OCI-LY7 (cell line): ENCODE results near the gene KRTAP4-16. TPM values are rescaled to one million over a fixed set of nuclear protein-coding genes. Genes with fewer than 3 reads are reported as not detected.
"Not testable (repeated sequence)": the region's sequence is repeated elsewhere in the genome, so short reads cannot be mapped to it uniquely, and the experiment has no call there.

Experiments used
- BruUV-seq: library from RNA; stranded (reverse); fragments of 400-500 nt; replicated peaks from 2 replicates; lab custom pipeline; 2021; lab: Mats Ljungman, UMichigan
- CTCF ChIA-PET: fragments of 300-600 bp; sonication (Branson Sonifier 250); formaldehyde crosslinking; loops from one replicate; lab custom pipeline; 2022; ENCODE audit warnings: antibody characterized with exemption; ENCODE audit not compliant: unreplicated experiment; lab: Charles Lee
- POLR2A ChIA-PET: fragments of 300-600 bp; sonication (Branson Sonifier 250); formaldehyde crosslinking; loops from one replicate; lab custom pipeline; 2022; ENCODE audit warnings: antibody characterized with exemption; lab: Charles Lee
- DNase-seq: peaks from one replicate; pipeline ENCODE4 v3.0.0-alpha.2; 2015; ENCODE audit warnings: low spot score
- H2AFZ ChIP-seq: fragments of 200-600 bp; sonication (generic), shearing (Covaris generic); 2 replicates; pipeline ENCODE4 v1.6.1; 2014; ENCODE audit warnings: mild to moderate bottlenecking, antibody characterized with exemption, low read length, moderate library complexity
- H3K27ac ChIP-seq: fragments of 200-600 bp; sonication (generic); 2 replicates; pipeline ENCODE4 v1.5.1; 2014; ENCODE audit warnings: mixed run types, low read depth, mild to moderate bottlenecking, moderate library complexity, low read length, inconsistent platforms; ENCODE audit not compliant: poor library complexity, severe bottlenecking
- H3K36me3 ChIP-seq: fragments of 200-600 bp; sonication (generic); 2 replicates; pipeline ENCODE4 v1.6.1; 2014; ENCODE audit warnings: mild to moderate bottlenecking, antibody characterized with exemption, low read length, moderate library complexity, mixed read lengths; ENCODE audit not compliant: insufficient read depth
- H3K4me1 ChIP-seq: fragments of 200-600 bp; sonication (generic); 2 replicates; pipeline ENCODE4 v1.5.1; 2014; ENCODE audit warnings: mild to moderate bottlenecking, low read length; ENCODE audit not compliant: insufficient read depth, poor library complexity, severe bottlenecking
- H3K4me2 ChIP-seq: fragments of 200-600 bp; sonication (generic); 2 replicates; pipeline ENCODE4 v1.6.1; 2014; ENCODE audit warnings: mild to moderate bottlenecking, low read length
- H3K4me3 ChIP-seq: fragments of 200-600 bp; sonication (generic); 2 replicates; pipeline ENCODE4 v1.5.1; 2014; ENCODE audit warnings: mild to moderate bottlenecking, low read depth, low read length; ENCODE audit not compliant: poor library complexity, severe bottlenecking
- H3K79me2 ChIP-seq: fragments of 200-600 bp; sonication (generic); 2 replicates; pipeline ENCODE4 v1.6.1; 2016; ENCODE audit warnings: low read depth, mild to moderate bottlenecking, low read length, moderate library complexity, mixed read lengths; ENCODE audit not compliant: insufficient read depth
- H3K9me2 ChIP-seq: fragments of 200-600 bp; sonication (generic); 2 replicates; pipeline ENCODE4 v1.6.1; 2016; ENCODE audit warnings: mild to moderate bottlenecking, low read length, mixed read lengths; ENCODE audit not compliant: insufficient read depth
- H3K9me3 ChIP-seq: fragments of 200-600 bp; sonication (generic); 2 replicates; pipeline ENCODE4 v1.6.1; 2014; ENCODE audit warnings: mild to moderate bottlenecking, mixed run types, low read length, mixed read lengths
- H4K20me1 ChIP-seq: fragments of 200-600 bp; sonication (generic); 2 replicates; pipeline ENCODE4 v1.6.1; 2014; ENCODE audit warnings: mild to moderate bottlenecking, antibody characterized with exemption, low read length, moderate library complexity, mixed read lengths; ENCODE audit not compliant: insufficient read depth
- intact Hi-C: fragments of 100-400 bp; cut with micrococcal nuclease; formaldehyde crosslinking; loops from one replicate; pipeline ENCODE4 v1.10.0; 2022; ENCODE audit not compliant: unreplicated experiment
- total RNA-seq, 2 experiments: library from RNA; depleted of rRNA in 1 of 2; stranded (reverse); fragments of >200 nt in 1 of 2; shearing (Covaris generic) in 1 of 2; gene quantifications; 2 replicates each; pipeline ENCODE4 v1.2.3, GENCODE V29; 2014 to 2022
- TF ChIP-seq, protein P1 (sequence below): fragments of 200-600 bp; sonication (generic); conservative IDR thresholded peaks from 2 replicates; pipeline ENCODE4 v1.5.1; 2014; ENCODE audit warnings: mild to moderate bottlenecking, antibody characterized with exemption, low read length, moderate library complexity, mixed read lengths

Gene KRTAP4-16
- total RNA-seq, 2 experiments from 2014 or later, result not detected

- H2AFZ ChIP-seq, H3K27ac ChIP-seq, POLR2A ChIA-PET, H3K9me2 ChIP-seq, H4K20me1 ChIP-seq, H3K36me3 ChIP-seq, H3K4me1 ChIP-seq, H3K4me3 ChIP-seq, CTCF ChIA-PET, BruUV-seq, H3K9me3 ChIP-seq, H3K79me2 ChIP-seq, DNase-seq, intact Hi-C loops, H3K4me2 ChIP-seq: not testable (repeated sequence)
These were observed 17.7 kb downstream of the KRTAP4-16 start, which contains the start of gene KRTAP4-7 for GRCh38 chr17:41084100-41084856. Gene KRTAP4-7, plus strand, starts transcription at chr17:41084150. Its CDS starts 57 bp downstream, at chr17:41084207.

GRCh38 chr17:41083427-41083826, 18.6 kb downstream of the KRTAP4-16 start:
- H2AFZ ChIP-seq, POLR2A ChIA-PET, H3K4me1 ChIP-seq, H3K27ac ChIP-seq, H3K4me2 ChIP-seq, H3K9me3 ChIP-seq, CTCF ChIA-PET, H3K36me3 ChIP-seq, H3K79me2 ChIP-seq, intact Hi-C loops, H3K9me2 ChIP-seq, H3K4me3 ChIP-seq, BruUV-seq, H4K20me1 ChIP-seq, DNase-seq: not testable (repeated sequence)

- Histone ChIP-seq H3K9me3 (no peaks in the 10 kb centered on the region), H3K27ac (no peak overlapping the region)
- no TSS peak for BruUV-seq
These were observed 19.4 kb downstream of the KRTAP4-16 start for GRCh38 chr17:41082626-41083025.

More at GRCh38 chr17:41082626-41083025, 19.4 kb downstream of the KRTAP4-16 start:
- TF ChIP-seq, protein P1, sequence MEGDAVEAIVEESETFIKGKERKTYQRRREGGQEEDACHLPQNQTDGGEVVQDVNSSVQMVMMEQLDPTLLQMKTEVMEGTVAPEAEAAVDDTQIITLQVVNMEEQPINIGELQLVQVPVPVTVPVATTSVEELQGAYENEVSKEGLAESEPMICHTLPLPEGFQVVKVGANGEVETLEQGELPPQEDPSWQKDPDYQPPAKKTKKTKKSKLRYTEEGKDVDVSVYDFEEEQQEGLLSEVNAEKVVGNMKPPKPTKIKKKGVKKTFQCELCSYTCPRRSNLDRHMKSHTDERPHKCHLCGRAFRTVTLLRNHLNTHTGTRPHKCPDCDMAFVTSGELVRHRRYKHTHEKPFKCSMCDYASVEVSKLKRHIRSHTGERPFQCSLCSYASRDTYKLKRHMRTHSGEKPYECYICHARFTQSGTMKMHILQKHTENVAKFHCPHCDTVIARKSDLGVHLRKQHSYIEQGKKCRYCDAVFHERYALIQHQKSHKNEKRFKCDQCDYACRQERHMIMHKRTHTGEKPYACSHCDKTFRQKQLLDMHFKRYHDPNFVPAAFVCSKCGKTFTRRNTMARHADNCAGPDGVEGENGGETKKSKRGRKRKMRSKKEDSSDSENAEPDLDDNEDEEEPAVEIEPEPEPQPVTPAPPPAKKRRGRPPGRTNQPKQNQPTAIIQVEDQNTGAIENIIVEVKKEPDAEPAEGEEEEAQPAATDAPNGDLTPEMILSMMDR, result no peak
- ChIA-PET CTCF (no interaction called here), POLR2A (no interaction called here)
- H3K4me3 ChIP-seq, result no peak overlapping the region
- H4K20me1 ChIP-seq, result no peaks in the 10 kb centered on the region
- intact Hi-C loops, result no loop called here
- H3K36me3 ChIP-seq, result no peaks in the 10 kb centered on the region
- no peaks in the 10 kb centered on the region for H3K4me1 ChIP-seq
- H3K4me2 ChIP-seq, result no peak overlapping the region
- H3K9me2 ChIP-seq, result no peaks in the 10 kb centered on the region
- no peak for DNase-seq
- no peaks in the 10 kb centered on the region for H3K79me2 ChIP-seq
- H2AFZ ChIP-seq, result no peak overlapping the region
